Activated T-cell treated with anti-CD3 and anti-CD28 coated beads, Interleukin-2, amount 50 U/mL, for 24 hours (primary cell): ENCODE measurements around the gene CHRNB2.

ENCODE experiments used
- DNase-seq: peaks from one replicate; pipeline ENCODE4 v3.0.0-alpha.2; 2020
- H3K27ac Mint-ChIP-seq: 2 replicates; pipeline ENCODE4 v1.8.0; 2020; ENCODE audit warnings: mild to moderate bottlenecking, mixed read lengths
- H3K27me3 Mint-ChIP-seq: 2 replicates; pipeline ENCODE4 v1.8.0; 2020; ENCODE audit warnings: mixed read lengths
- H3K36me3 Mint-ChIP-seq: 2 replicates; pipeline ENCODE4 v1.8.0; 2020; ENCODE audit warnings: low read depth, mixed read lengths
- H3K4me1 Mint-ChIP-seq: 2 replicates; pipeline ENCODE4 v1.8.0; 2020; ENCODE audit warnings: low read depth, mixed read lengths
- H3K4me3 Mint-ChIP-seq: 2 replicates; pipeline ENCODE4 v1.8.0; 2020; ENCODE audit warnings: mild to moderate bottlenecking, moderate library complexity, mixed read lengths
- H3K9me3 Mint-ChIP-seq: 2 replicates; pipeline ENCODE4 v1.8.0; 2020; ENCODE audit warnings: mixed read lengths

CHRNB2 gene

GRCh38 chr1:154547105-154547732 lies 20.4 kb upstream of the CHRNB2 start:
- Mint-ChIP-seq H3K27me3 (no peaks in the 10 kb centered on the region), H3K4me3 (no peak overlapping the region), H3K9me3 (no peaks in the 10 kb centered on the region), H3K36me3 (peaks cover 41% of the 10 kb centered on the region), H3K27ac (no peak overlapping the region), H3K4me1 (peaks cover 26% of the 10 kb centered on the region)
- DNase-seq: no peak

- H3K9me3 Mint-ChIP-seq: no peaks in the 10 kb centered on the region
- peaks cover 49% of the 10 kb centered on the region for H3K36me3 Mint-ChIP-seq
- H3K4me1 Mint-ChIP-seq: peaks cover 26% of the 10 kb centered on the region
- no peak overlapping the region for H3K4me3 Mint-ChIP-seq
- no peak for DNase-seq
- no peaks in the 10 kb centered on the region for H3K27me3 Mint-ChIP-seq
- peak overlapping the region; percentile 13 for H3K27ac Mint-ChIP-seq
Measured at GRCh38 chr1:154548028-154548427, 19.6 kb upstream of the CHRNB2 start.

- H3K36me3 Mint-ChIP-seq: peaks cover 62% of the 10 kb centered on the region
- no peak overlapping the region for H3K4me3 Mint-ChIP-seq
- H3K9me3 Mint-ChIP-seq: no peaks in the 10 kb centered on the region
- peaks cover 28% of the 10 kb centered on the region for H3K4me1 Mint-ChIP-seq
- DNase-seq: no peak
- H3K27me3 Mint-ChIP-seq: no peaks in the 10 kb centered on the region
- peak overlapping the region; percentile 82 for H3K27ac Mint-ChIP-seq
Measured at GRCh38 chr1:154549202-154549770, 18.3 kb upstream of the CHRNB2 start.

- DNase-seq: no peak
- H3K9me3 Mint-ChIP-seq: no peaks in the 10 kb centered on the region
- H3K27ac Mint-ChIP-seq: no peak overlapping the region
- H3K4me3 Mint-ChIP-seq: no peak overlapping the region
- peaks cover 70% of the 10 kb centered on the region for H3K36me3 Mint-ChIP-seq
- no peaks in the 10 kb centered on the region for H3K27me3 Mint-ChIP-seq
- H3K4me1 Mint-ChIP-seq: peaks cover 29% of the 10 kb centered on the region
Measured at GRCh38 chr1:154550070-154550469, 17.5 kb upstream of the CHRNB2 start.

- H3K36me3 Mint-ChIP-seq: peaks cover 76% of the 10 kb centered on the region
- peaks cover 33% of the 10 kb centered on the region for H3K4me1 Mint-ChIP-seq
- DNase-seq: no peak
- H3K27me3 Mint-ChIP-seq: no peaks in the 10 kb centered on the region
- peak overlapping the region; percentile 2 for H3K27ac Mint-ChIP-seq
- no peaks in the 10 kb centered on the region for H3K9me3 Mint-ChIP-seq
- no peak overlapping the region for H3K4me3 Mint-ChIP-seq
Measured at GRCh38 chr1:154550657-154551056, 16.9 kb upstream of the CHRNB2 start.

- H3K27ac Mint-ChIP-seq: peak overlapping the region; percentile 62
- DNase-seq: no peak
- peaks cover 84% of the 10 kb centered on the region for H3K36me3 Mint-ChIP-seq
- H3K9me3 Mint-ChIP-seq: no peaks in the 10 kb centered on the region
- H3K27me3 Mint-ChIP-seq: no peaks in the 10 kb centered on the region
- no peak overlapping the region for H3K4me3 Mint-ChIP-seq
- H3K4me1 Mint-ChIP-seq: peaks cover 41% of the 10 kb centered on the region
Measured at GRCh38 chr1:154551474-154551873, 16.1 kb upstream of the CHRNB2 start.

DNA sequence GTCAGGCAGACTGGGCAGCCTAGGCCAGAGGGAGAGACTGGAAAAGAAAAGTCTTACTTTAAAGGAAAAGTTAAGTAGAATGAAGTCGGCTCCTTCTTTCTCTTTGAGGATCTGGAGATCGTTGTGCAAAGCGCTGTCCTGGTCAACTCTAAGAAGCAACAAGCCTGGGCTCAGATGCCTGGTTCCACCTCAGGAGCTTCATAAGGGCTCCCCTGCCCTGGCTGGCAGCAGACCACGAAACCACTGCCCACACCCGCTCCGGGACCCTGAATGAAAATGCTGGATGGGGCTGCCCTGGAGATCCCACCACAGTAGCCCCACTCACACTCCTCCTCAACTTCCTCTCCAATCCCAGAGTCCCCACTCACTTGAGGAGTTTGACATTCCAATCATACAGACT lies 15.5 kb upstream of the CHRNB2 start:
- no peaks in the 10 kb centered on the region for H3K27me3 Mint-ChIP-seq
- H3K4me3 Mint-ChIP-seq: no peak overlapping the region
- H3K4me1 Mint-ChIP-seq: peaks cover 47% of the 10 kb centered on the region
- H3K36me3 Mint-ChIP-seq: peaks cover 89% of the 10 kb centered on the region
- no peaks in the 10 kb centered on the region for H3K9me3 Mint-ChIP-seq
- peak overlapping the region; percentile 35 for H3K27ac Mint-ChIP-seq
- DNase-seq: no peak

DNA sequence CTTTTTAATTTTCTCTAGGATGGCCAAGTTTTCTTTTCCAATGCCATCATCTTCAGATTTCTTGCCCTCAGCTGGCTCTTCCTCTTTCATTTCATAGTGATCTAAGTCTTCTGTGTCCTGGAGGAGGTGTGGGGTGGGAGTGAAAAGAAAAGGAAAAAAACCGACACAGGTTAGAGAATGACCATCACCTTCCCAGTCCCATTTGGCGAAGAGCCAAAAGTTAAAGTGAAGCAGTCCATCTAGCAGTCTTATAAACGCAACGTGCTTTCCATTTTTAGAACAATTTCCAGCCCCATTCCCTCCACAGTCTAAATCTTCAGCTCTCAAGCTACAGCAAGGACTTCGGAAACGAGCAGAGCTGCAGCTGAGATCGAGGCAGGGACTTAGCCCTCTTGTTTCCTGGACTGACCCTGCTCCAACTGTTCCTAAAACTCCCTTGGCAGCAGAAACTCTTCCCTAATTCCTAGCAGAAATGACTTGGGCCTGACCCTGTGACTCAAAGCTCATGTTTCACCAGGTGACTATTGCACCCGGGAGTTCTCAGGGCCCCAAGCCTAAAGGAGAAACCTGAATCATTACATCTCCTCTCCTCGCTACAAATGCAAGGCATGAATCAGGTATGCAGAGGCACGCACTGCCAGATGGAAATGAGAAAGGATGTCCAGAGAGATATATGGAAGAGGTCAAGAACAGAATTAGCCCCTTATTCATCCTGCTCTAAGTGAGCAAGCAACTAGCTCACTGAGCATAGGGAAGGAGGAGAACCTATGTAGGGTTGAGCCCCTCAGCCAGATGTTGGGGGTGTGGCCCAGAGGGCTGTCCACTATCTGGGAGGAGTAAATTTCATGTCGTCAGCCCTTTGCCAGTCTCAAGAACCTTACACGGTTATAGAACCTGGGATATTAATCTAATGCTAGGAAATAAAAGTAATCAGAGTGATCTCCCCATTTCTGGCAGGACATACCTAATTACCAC lies 14.2 kb upstream of the CHRNB2 start:
- Mint-ChIP-seq H3K4me3 (no peak overlapping the region), H3K27me3 (no peaks in the 10 kb centered on the region), H3K27ac (no peak overlapping the region), H3K36me3 (peaks cover 94% of the 10 kb centered on the region), H3K9me3 (no peaks in the 10 kb centered on the region), H3K4me1 (peaks cover 46% of the 10 kb centered on the region)
- no peak for DNase-seq

DNA sequence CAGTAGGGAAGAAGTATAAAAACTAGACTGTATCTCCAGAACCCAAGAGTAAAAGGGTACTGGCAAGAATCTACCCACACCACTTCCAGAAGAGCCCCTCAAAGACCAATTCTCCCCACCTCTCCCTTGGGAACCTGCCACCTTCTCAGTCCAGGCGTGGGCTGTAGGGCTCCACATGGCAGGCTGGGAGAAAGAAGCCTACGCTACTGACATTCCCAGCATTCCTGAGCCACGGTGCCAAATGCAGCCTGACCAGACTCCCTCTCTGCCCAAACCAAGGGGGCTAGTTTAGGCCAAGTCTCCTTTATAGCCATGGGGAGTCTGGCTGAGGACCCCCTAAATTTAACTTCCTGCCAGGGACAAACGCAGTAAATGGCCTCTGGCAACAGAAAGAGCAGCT lies 11.2 kb upstream of the CHRNB2 start:
- H3K9me3 Mint-ChIP-seq: no peaks in the 10 kb centered on the region
- H3K4me3 Mint-ChIP-seq: peak overlapping the region; percentile 90
- no peak for DNase-seq
- peak overlapping the region; percentile 90 for H3K27ac Mint-ChIP-seq
- H3K4me1 Mint-ChIP-seq: peaks cover 34% of the 10 kb centered on the region
- H3K27me3 Mint-ChIP-seq: no peaks in the 10 kb centered on the region
- peaks cover 72% of the 10 kb centered on the region for H3K36me3 Mint-ChIP-seq

- Mint-ChIP-seq H3K4me1 (peaks cover 34% of the 10 kb centered on the region), H3K27me3 (no peaks in the 10 kb centered on the region), H3K9me3 (no peaks in the 10 kb centered on the region), H3K4me3 (peak overlapping the region; percentile 90), H3K27ac (peak overlapping the region; percentile 90), H3K36me3 (peaks cover 62% of the 10 kb centered on the region)
- DNase-seq: no peak
Measured at GRCh38 chr1:154557248-154557938, 10.2 kb upstream of the CHRNB2 start.

GRCh38 chr1:154557939-154558719 lies 9.4 kb upstream of the CHRNB2 start, which contains the start of gene UBE2Q1:
Gene UBE2Q1 (minus strand): TSS chr1:154558662. CDS start chr1:154558553, 109 bp downstream.
- H3K36me3 Mint-ChIP-seq: peaks cover 55% of the 10 kb centered on the region
- H3K27ac Mint-ChIP-seq: peak within 1 kb of the TSS; percentile 98
- peaks cover 34% of the 10 kb centered on the region for H3K4me1 Mint-ChIP-seq
- DNase-seq: peak; percentile 60
- H3K9me3 Mint-ChIP-seq: no peaks in the 10 kb centered on the region
- peak within 1 kb of the TSS; percentile 96 for H3K4me3 Mint-ChIP-seq
- no peaks in the 10 kb centered on the region for H3K27me3 Mint-ChIP-seq

DNA sequence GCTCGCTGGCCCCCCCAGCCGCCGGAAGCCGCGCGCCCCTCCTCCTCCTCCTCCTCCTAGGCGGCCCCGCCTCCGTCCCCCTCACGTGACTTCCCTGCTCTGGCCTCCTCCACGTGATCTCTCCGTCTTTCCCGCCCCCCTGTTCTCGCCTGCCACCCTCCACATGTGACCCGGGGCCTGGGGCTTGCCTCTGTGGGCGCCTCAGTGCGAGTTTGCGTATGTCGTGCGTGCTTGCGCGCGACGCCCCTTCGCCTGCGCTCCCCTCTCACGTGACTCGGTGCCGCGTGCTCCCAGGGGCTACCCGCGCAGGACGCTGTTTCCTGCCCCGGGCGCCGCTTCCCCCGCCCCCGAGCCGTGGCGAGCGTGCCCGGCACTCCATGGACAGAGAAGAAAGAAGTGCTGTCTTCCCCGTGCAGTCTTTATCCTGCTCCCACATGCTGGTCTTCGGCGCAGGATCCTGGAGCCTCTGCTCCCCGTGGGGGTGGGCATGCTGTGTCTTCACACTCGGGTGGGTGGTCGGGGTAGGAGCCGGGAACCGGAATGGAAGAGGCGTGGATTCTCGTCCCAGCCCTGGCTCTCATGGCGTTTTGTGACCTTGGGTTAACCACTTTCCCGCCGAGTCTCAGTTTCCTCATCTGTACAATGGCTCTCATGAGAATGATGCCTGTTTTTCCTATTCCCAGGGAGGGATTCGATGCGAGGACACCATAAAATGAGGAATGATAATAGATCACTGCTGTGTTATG lies 8.7 kb upstream of the CHRNB2 start:
- H3K27ac Mint-ChIP-seq: peak overlapping the region; percentile 98
- peak overlapping the region; percentile 96 for H3K4me3 Mint-ChIP-seq
- peaks cover 47% of the 10 kb centered on the region for H3K36me3 Mint-ChIP-seq
- H3K4me1 Mint-ChIP-seq: peaks cover 33% of the 10 kb centered on the region
- no peaks in the 10 kb centered on the region for H3K9me3 Mint-ChIP-seq
- no peaks in the 10 kb centered on the region for H3K27me3 Mint-ChIP-seq
- peak; percentile 99 for DNase-seq

DNA sequence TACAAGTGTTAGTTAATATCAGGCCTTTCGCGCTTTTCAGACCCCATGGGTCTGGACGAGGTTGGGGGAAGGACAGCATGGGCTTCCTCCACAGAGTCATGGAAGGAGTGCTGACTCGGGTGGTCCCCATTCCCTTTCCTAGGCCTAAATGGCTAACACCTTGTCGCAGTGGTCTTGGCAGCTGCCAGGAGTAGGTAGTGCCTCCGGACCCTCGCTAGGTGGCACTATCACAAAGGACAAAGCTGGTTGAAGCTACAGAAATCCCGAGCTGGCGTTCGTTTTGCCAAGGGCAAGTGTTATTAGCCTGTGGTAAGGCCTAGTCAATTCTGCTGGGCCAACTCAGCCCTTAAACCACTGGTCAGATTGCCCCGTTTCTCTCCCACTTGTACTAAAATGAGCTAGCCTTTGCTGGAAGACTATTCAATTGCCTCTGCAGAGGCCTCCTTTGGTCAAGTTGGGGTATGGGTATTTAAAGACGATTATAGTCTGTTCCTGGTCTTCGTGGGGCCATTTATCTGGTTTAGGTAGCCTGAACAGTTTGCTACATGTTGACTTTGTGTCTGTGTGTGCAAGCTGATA lies 8.0 kb upstream of the CHRNB2 start:
- peak overlapping the region; percentile 96 for H3K4me3 Mint-ChIP-seq
- H3K9me3 Mint-ChIP-seq: no peaks in the 10 kb centered on the region
- H3K36me3 Mint-ChIP-seq: peaks cover 41% of the 10 kb centered on the region
- H3K27ac Mint-ChIP-seq: peak overlapping the region; percentile 98
- H3K27me3 Mint-ChIP-seq: no peaks in the 10 kb centered on the region
- DNase-seq: peak; percentile 85
- peaks cover 32% of the 10 kb centered on the region for H3K4me1 Mint-ChIP-seq
